Adipocyte (in vitro differentiated cells): ENCODE results near the gene OBI1.

Experiments used
- DNase-seq: peaks from one replicate; pipeline ENCODE4 v3.0.0-alpha.2; 2015; ENCODE audit warnings: low read depth
- H3K27me3 ChIP-seq: replicated peaks from 2 replicates; pipeline ENCODE4 v1.7.0; 2013; ENCODE audit warnings: mild to moderate bottlenecking, low read length, moderate library complexity; ENCODE audit not compliant: control insufficient read depth, insufficient read depth
- H3K36me3 ChIP-seq: 2 replicates; pipeline ENCODE4 v1.7.0; 2013; ENCODE audit warnings: low read length, mild to moderate bottlenecking, moderate library complexity; ENCODE audit not compliant: control insufficient read depth, insufficient read depth, severe bottlenecking
- H3K4me1 ChIP-seq: 2 replicates; pipeline ENCODE4 v1.7.0; 2013; ENCODE audit warnings: mild to moderate bottlenecking, low read length, moderate library complexity; ENCODE audit not compliant: control insufficient read depth, insufficient read depth
- H3K4me3 ChIP-seq: 2 replicates; pipeline ENCODE4 v1.7.0; 2013; ENCODE audit warnings: mild to moderate bottlenecking, low read length, moderate library complexity
- H3K9ac ChIP-seq: 2 replicates; pipeline ENCODE4 v1.7.0; 2013; ENCODE audit warnings: mild to moderate bottlenecking, low read length, moderate library complexity
- H3K9me3 ChIP-seq: 2 replicates; pipeline ENCODE4 v1.7.0; 2013; ENCODE audit warnings: mild to moderate bottlenecking, low read length, moderate library complexity; ENCODE audit not compliant: control insufficient read depth

The OBI1 gene

GRCh38 chr13:78566631-78567030 lies 92.3 kb downstream of the OBI1 start:
- H3K4me3 ChIP-seq = no peak overlapping the region
- H3K27me3 ChIP-seq = peaks cover 12% of the 10 kb centered on the region
- H3K9me3 ChIP-seq = no peaks in the 10 kb centered on the region
- H3K36me3 ChIP-seq = no peaks in the 10 kb centered on the region
- H3K9ac ChIP-seq = no peak overlapping the region
- DNase-seq = no peak
- no peaks in the 10 kb centered on the region for H3K4me1 ChIP-seq
